ENCODE results near the gene FANCI.
"Not testable (repeated sequence)": the region's sequence is repeated elsewhere in the genome, so short reads cannot be mapped to it uniquely, and the experiment has no call there.

The FANCI gene

GRCh38 chr15:89226359-89227221 is 17.2 kb upstream of the FANCI start:
- DNase-seq: no peak

DNA sequence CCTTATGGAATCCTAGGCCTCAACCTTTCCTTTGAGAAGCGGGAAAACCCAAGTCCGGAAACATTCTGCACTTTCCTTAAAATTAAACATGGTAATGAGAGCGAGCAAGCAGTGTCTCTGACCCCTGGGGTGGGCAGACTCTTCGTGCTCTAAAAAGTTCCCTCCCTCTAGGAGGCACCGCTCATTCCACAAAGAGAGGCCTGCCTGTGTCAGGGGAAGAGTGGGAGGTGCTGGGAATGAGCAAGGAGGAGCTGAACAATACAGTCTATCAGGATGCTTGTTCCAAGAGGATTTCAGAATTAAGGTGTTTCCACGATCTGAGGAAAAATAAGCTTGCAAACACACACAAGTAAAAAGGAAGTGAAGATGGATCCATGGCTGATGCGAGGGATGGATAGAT is 16.4 kb upstream of the FANCI start:
- no peak for DNase-seq

DNA sequence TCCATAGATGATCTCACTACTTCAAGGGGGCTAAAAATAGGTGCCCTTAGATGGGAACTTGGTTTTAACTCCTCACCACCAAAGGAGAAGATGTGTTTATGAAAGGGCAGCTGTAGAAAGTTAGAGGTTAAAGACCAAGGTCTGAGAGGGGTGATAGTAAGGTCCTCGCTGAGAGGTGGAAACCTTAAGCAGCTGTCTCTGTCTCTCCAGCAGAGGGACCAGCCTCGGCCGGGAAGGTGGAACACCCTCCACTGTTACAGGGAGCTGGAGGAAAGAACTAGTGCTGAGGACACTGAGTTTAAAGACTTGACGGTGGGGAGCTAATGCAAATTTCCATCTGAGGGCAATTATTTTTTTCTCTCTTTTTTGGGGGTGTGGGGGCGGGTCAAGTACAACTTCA is 13.5 kb upstream of the FANCI start:
- DNase-seq: no peak

- no peak for DNase-seq
Measured at GRCh38 chr15:89231832-89232231, 11.9 kb upstream of the FANCI start.

DNA sequence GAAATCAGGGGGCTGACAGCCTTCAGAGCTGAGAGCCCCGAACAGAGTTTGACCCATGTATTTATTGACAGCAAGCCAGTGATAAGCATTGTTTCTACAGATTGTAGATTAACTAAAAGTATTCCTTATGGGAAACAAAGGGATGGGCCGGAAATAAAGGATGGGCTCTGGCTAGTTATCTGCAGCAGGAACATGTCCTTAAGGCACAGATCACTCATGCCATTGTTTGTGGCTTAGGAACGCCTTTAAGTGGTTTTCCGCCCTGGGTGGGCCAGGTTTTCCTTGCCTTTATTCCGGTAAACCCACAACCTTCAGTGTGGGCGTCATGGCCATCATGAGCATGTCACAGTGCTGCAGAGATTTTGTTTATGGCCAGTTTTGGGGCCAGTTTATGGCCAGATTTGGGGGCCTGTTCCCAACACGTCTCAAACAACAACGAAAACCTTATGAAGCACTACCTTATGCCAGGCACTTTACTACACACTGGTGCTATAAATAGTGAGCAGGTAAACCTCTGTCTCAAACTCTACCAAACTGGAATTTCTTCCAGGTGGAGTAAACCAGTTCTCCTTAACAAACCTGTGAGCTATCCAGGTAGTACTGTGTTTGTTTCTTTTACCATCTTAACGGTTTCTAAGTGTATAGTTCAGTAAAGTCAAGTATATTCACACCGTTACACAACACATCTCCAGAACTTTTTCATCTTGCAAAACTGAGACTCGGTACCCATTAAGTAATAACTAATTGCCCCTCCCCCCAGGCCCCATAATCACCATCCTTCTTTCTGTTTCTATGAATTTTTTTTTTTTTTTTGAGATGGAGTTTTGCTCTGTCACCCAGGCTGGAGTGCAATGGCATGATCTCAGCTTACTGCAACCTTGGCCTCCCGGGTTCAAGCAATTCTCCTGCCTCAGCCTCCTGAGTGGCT is 3.6 kb upstream of the FANCI start:
- DNase-seq: not testable (repeated sequence)

GRCh38 chr15:89243046-89243690 is 611 bp upstream of the FANCI start:
- no peak for DNase-seq

DNA sequence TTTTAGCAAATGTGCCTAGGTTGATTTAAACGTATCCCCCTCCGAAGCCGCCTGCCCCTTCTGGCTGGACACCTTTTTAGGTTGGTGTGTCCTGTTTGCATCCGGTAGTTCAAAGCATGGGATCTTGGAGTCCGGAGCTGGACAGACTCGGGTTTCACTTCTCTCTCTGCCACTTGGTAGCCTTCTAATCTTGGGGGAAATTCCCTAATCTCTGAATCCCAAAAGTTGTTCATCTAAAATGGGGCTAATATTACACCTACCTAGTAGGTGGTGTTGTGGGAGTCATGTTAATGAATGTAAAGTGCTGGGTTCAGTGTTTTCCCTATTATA is 760 bp downstream of the FANCI start:
- DNase-seq: no peak

DNA sequence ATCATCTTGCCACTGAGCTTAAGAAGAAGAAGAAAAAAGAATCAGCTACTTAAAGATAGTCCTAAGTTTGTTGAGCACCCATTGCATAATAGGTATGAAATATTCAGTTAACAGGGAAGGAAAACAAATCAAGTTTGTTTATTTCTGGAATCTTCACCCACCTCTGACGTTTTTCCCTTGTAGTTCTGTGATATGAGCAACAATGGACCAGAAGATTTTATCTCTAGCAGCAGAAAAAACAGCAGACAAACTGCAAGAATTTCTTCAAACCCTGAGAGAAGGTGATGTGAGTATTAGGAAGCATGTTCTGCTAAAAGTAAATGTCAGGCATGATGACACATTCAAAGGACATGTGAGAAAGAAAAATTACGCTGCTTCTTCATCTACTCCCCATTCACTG is 3.7 kb downstream of the FANCI start:
- DNase-seq: no peak

GRCh38 chr15:89248584-89248983 is 4.8 kb downstream of the FANCI start:
- DNase-seq: no peak

DNA sequence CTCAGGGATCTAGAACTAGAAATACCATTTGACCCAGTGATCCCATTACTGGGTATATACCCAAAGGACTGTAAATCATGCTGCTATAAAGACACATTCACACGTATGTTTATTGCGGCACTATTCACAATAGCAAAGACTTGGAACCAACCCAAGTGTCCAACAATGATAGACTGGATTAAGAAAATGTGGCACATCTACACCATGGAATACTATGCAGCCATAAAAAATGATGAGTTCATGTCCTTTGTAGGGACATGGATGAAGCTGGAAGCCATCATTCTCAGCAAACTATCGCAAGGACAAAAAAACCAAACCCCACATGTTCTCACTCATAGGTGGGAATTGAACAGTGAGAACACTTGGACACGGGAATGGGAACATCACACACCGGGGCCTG is 6.4 kb downstream of the FANCI start:
- DNase-seq: not testable (repeated sequence)

DNA sequence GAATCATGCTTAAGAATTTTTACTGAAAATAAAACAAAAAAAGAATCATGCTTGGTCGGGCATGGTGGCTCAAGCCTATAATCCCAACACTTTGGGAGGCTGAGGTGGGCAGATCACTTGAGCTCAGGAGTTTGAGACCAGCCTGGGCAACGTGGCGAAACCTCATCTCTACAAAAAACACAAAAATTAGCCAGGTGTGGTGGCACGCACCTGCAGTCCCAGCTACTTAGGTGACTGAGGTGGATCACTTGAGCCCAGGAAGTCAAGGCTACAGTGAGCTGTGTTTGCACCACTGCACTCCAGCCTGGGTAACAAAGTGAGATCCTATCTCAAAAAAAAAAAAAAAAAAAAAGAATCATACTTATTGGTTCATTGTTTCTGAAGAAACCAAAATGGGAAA is 33.5 kb downstream of the FANCI start:
- not testable (repeated sequence) for DNase-seq

DNA sequence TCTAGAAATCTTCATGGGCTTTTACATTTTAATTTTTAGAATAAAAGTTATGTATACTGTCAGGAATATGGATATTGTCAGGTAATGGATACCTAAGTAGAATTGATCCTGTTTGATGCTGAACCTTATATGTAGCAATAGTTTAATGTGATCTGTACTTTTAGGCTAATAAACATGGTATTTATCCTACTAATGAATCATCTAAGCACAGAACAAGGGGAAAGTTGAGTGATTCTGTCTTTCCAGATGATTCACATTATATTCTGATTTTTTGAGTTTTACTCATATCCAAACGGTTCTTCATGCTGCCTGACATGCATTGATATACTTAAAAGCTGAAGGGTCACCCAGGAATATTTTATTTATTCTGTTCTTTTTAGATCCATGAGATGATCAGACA is 34.5 kb downstream of the FANCI start:
- DNase-seq: no peak

- no peak for DNase-seq
Measured at GRCh38 chr15:89282631-89283030, 38.9 kb downstream of the FANCI start.

DNA sequence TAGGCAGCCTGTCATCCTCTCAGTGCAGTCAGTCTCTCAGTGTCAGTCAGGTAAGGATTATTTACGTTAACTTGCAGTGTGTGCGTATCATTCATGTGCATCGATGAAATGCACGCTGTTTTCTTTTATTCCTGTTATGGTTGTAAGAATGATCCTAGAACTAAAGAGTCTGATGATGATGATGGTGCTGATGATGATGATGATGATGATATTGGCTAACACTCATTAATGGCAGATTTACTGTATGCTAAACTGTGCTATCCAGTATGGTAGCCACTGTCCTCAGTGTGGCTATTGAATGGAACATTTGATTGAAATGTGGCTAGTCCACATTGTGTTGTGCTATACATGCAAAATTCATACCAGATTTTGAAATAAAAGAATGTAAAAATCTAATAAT is 39.4 kb downstream of the FANCI start:
- no peak for DNase-seq

DNA sequence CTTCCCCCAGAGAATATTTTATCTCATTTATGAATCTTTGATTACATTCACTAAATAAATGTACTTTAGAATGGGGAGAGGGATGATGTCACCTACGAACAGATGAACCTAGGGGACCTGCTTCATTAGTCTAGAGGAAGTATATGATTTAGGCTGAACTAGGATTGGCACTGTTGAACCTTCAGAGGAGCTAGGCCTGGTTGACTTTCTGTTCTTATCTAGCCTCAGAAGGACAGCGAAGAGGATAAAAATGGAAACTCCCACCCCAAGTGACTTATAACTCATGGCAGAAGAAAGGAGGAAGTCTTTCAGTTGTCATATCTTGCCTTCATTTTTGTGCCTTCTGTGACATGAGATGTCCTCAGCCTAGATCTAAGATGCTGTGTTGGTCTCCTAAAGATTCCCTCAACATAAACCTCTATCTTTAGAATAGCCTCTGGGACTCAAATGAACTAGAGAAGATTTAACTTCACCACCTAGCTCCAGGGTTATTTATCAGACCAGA is 48.2 kb downstream of the FANCI start:
- DNase-seq: no peak

GRCh38 chr15:89293012-89293411 is 49.2 kb downstream of the FANCI start:
- no peak for DNase-seq

DNA sequence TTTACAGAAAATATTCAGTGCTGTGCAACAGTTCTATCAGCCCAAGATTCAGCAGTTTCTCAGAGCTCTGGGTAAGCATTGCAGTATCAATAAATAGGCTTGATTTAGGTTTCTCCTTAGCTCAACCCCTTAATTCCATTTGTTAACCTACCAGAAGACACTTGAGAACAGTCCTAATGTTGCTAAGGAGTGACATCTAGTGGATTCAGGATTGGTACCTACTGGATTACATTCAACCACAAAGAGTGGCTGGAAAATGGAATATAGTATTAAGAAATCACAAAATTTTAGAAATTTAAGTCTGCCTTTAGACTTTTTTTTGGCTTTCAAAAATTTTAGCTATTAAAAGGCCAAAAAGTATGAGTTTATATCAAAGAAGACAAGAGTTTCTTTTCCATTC is 56.1 kb downstream of the FANCI start:
- no peak for DNase-seq

DNA sequence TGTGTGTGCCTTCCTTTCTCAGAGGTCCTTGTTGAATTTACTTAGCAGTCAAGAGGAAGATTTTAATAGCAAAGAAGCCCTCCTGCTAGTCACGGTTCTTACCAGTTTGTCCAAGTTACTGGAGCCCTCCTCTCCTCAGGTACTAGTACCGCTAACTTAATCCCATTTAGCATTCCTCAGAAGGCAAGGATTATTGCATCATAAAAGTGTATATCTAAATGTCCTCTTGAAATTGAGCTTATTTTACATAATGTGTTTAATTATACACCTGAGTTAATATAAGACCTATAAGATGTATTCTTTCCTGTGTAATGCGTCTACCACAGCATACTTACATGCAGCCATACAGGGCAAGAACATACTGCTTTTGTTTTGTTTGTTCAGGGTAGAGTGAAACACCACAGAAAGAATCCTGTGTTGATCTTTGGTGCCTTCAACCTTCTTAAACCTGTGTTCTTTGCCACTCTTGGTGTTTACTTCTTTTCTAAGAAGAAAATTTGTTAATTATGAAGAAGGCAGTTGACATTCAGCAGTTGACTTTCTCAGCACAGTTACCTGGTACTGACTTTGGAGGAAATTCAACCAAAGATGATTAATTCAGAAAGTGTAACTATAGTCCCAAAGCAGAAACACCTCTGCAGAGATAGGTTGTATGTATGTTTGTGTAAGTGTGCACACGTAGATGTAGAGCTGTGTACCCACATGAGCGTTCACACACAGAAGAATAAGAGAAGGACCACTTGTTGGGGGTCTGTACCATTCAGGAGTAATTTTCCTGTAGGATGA is 57.7 kb downstream of the FANCI start:
- no peak for DNase-seq

- no peak for DNase-seq
Measured at GRCh38 chr15:89303986-89304385, 60.2 kb downstream of the FANCI start.

DNA sequence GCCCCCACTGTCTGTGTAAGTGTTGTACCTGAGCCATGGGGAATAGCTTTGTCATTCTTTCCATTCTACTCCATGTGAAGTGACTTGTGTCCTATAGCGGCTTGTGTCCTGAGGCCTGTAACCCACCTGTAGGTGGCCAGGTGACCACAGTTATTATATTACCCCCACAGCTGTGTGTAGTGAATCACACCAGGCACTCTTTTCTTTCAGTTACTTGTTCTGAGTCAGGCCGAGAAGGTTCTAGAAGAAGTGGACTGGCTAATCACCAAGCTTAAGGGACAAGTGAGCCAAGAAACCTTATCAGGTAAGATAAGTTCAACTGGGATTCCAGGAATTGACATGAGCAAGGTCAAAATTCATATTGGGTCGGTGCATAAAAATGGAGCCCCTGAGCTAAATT is 61.6 kb downstream of the FANCI start:
- DNase-seq: no peak

- DNase-seq: no peak
Measured at GRCh38 chr15:89307046-89307587, 63.3 kb downstream of the FANCI start.

GRCh38 chr15:89307791-89308190 is 64.0 kb downstream of the FANCI start:
- DNase-seq: no peak
